ENCODE measurements around the gene NDUFB10. TPM values are rescaled to one million over a fixed set of nuclear protein-coding genes. Genes with fewer than 3 reads are reported as not detected.

NDUFB10 gene
- 10 to 100 TPM; 63.4 to 98.8 TPM for total RNA-seq

GRCh38 chr16:1959269-1960039 is at the start of gene NDUFB10:
NDUFB10 (plus strand) TSS chr16:1959538; CDS start chr16:1959625, 87 bp downstream.
- H3K27ac Mint-ChIP-seq = peak within 1 kb of the TSS; percentile 94 to 98
- peaks cover 32 to 45% of the 10 kb centered on the region in 2 donors for H3K36me3 Mint-ChIP-seq
- H3K9me3 Mint-ChIP-seq = no peaks in the 10 kb centered on the region
- ATAC-seq (peak; percentile 79 to 91), DNase-seq (ENCODE audit: low spot score in 2 of 2) (peak; percentile 95 to 97)

GRCh38 chr16:1909561-1910231 is 49.6 kb upstream of the NDUFB10 start:
- no peak for ATAC-seq
- no peak for DNase-seq (ENCODE audit: low spot score in 2 of 2)
- Mint-ChIP-seq H3K9me3 (no peaks in the 10 kb centered on the region), H3K27ac (no peak overlapping the region), H3K36me3 (no peaks in the 10 kb centered on the region)

- DNase-seq (ENCODE audit: low spot score in 2 of 2) (no peak), ATAC-seq (no peak)
- Mint-ChIP-seq H3K36me3 (no peaks in the 10 kb centered on the region), H3K9me3 (no peaks in the 10 kb centered on the region), H3K27ac (no peak overlapping the region)
These were observed 47.7 kb upstream of the NDUFB10 start for GRCh38 chr16:1911467-1912214.

- no peaks in the 10 kb centered on the region for H3K36me3 Mint-ChIP-seq
- ATAC-seq (no peak), DNase-seq (ENCODE audit: low spot score in 2 of 2) (no peak)
- no peaks in the 10 kb centered on the region for H3K9me3 Mint-ChIP-seq
- H3K27ac Mint-ChIP-seq = no peak overlapping the region
These were observed 47.2 kb upstream of the NDUFB10 start for GRCh38 chr16:1912215-1912543.

- no peaks in the 10 kb centered on the region for H3K9me3 Mint-ChIP-seq
- no peak for ATAC-seq
- no peak for DNase-seq (ENCODE audit: low spot score in 2 of 2)
- H3K36me3 Mint-ChIP-seq = no peaks in the 10 kb centered on the region
- H3K27ac Mint-ChIP-seq = no peak overlapping the region
These were observed 45.8 kb upstream of the NDUFB10 start for GRCh38 chr16:1913327-1914083.

GRCh38 chr16:1914084-1914608 is 45.2 kb upstream of the NDUFB10 start:
- ATAC-seq (peak in 1 of 2 donors; percentile 14), DNase-seq (ENCODE audit: low spot score in 2 of 2) (no peak)
- no peak overlapping the region for H3K27ac Mint-ChIP-seq
- no peaks in the 10 kb centered on the region for H3K9me3 Mint-ChIP-seq
- H3K36me3 Mint-ChIP-seq = no peaks in the 10 kb centered on the region

GRCh38 chr16:1914988-1915387 is 44.4 kb upstream of the NDUFB10 start:
- H3K9me3 Mint-ChIP-seq = no peaks in the 10 kb centered on the region
- ATAC-seq = no peak
- no peak for DNase-seq (ENCODE audit: low spot score in 2 of 2)
- H3K36me3 Mint-ChIP-seq = no peaks in the 10 kb centered on the region
- no peak overlapping the region for H3K27ac Mint-ChIP-seq

GRCh38 chr16:1915732-1916639 is 43.4 kb upstream of the NDUFB10 start:
- Mint-ChIP-seq H3K27ac (no peak overlapping the region), H3K9me3 (no peaks in the 10 kb centered on the region), H3K36me3 (peaks cover 0 to under 1% of the 10 kb centered on the region in 2 donors)
- DNase-seq (ENCODE audit: low spot score in 2 of 2) (no peak), ATAC-seq (no peak)

GRCh38 chr16:1916640-1916990 is 42.7 kb upstream of the NDUFB10 start:
- Mint-ChIP-seq H3K9me3 (no peaks in the 10 kb centered on the region), H3K27ac (no peak overlapping the region), H3K36me3 (peaks cover 0 to 6% of the 10 kb centered on the region in 2 donors)
- DNase-seq (ENCODE audit: low spot score in 2 of 2) (no peak), ATAC-seq (no peak)

- no peak for ATAC-seq
- Mint-ChIP-seq H3K36me3 (peaks cover 0 to 6% of the 10 kb centered on the region in 2 donors), H3K27ac (no peak overlapping the region), H3K9me3 (no peaks in the 10 kb centered on the region)
- DNase-seq (ENCODE audit: low spot score in 2 of 2) = no peak
These were observed 42.2 kb upstream of the NDUFB10 start for GRCh38 chr16:1917056-1917664.

GRCh38 chr16:1917665-1918350 is 41.5 kb upstream of the NDUFB10 start:
- no peak overlapping the region for H3K27ac Mint-ChIP-seq
- no peak for ATAC-seq
- DNase-seq (ENCODE audit: low spot score in 2 of 2) = no peak
- peaks cover 0 to 3% of the 10 kb centered on the region in 2 donors for H3K9me3 Mint-ChIP-seq
- H3K36me3 Mint-ChIP-seq = peaks cover 0 to 10% of the 10 kb centered on the region in 2 donors

- no peak within 1 kb of the TSS for H3K27ac Mint-ChIP-seq
- DNase-seq (ENCODE audit: low spot score in 2 of 2) (no peak), ATAC-seq (no peak)
- peaks cover 0 to 10% of the 10 kb centered on the region in 2 donors for H3K36me3 Mint-ChIP-seq
- H3K9me3 Mint-ChIP-seq = peaks cover 0 to 3% of the 10 kb centered on the region in 2 donors
These were observed 40.7 kb upstream of the NDUFB10 start, which contains the start of gene HS3ST6 for GRCh38 chr16:1918351-1919326. HS3ST6 (minus strand) TSS chr16:1918415; CDS start chr16:1918323, 92 bp downstream.

GRCh38 chr16:1919327-1919998 is 39.9 kb upstream of the NDUFB10 start:
- Mint-ChIP-seq H3K27ac (no peak overlapping the region), H3K9me3 (peaks cover 0 to 3% of the 10 kb centered on the region in 2 donors), H3K36me3 (peaks cover 0 to 10% of the 10 kb centered on the region in 2 donors)
- no peak for DNase-seq (ENCODE audit: low spot score in 2 of 2)
- ATAC-seq = no peak
